HG03442 (cell line): ENCODE results near the gene MSH3.
"Not testable (repeated sequence)": the region's sequence is repeated elsewhere in the genome, so short reads cannot be mapped to it uniquely, and the experiment has no call there.

Experiments
- ATAC-seq: cut with Tn5 transposase; IDR thresholded peaks from one replicate; pipeline ENCODE4 v1.9.1; 2021; ENCODE audit warnings: mild to moderate bottlenecking, moderate library complexity; ENCODE audit not compliant: unreplicated experiment

MSH3 gene

GRCh38 chr5:80655231-80655774 lies 851 bp downstream of the MSH3 start:
- no peak for ATAC-seq

DNA sequence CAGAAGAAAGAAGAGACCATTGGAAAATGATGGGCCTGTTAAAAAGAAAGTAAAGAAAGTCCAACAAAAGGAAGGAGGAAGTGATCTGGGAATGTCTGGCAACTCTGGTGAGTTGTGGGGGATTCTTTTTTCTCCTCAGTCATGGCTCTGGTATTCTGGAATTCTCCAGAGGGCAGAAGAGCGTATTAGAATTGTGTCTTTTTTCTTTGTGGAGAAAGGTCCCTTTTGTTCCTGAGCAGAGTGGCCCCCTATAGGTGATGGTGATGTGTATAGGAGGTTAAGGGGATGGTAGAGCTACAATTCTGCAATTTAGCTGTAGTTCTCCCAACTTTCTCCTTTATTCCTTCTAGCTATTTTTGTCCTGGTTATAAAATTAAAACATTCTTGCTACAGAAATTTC lies 2.0 kb downstream of the MSH3 start:
- ATAC-seq = no peak

DNA sequence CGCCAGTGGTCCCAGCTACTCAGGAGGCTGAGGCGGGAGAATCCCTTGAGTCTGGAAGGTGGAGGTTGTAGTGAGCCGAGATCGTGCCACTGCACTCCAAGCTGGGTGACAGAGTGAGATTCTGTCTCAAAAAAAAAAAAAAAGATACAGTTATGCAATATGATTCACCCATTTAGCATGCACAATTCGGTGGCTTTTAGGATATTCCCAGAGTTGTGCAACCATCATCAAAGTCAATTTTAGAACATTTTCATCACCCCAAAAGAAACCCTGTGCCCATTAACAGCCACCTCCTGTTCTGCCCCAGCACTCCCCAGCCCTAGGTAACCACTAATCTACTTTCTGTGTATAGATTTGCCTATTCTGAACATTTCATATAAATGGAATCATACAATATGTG lies 4.7 kb downstream of the MSH3 start:
- no peak for ATAC-seq

DNA sequence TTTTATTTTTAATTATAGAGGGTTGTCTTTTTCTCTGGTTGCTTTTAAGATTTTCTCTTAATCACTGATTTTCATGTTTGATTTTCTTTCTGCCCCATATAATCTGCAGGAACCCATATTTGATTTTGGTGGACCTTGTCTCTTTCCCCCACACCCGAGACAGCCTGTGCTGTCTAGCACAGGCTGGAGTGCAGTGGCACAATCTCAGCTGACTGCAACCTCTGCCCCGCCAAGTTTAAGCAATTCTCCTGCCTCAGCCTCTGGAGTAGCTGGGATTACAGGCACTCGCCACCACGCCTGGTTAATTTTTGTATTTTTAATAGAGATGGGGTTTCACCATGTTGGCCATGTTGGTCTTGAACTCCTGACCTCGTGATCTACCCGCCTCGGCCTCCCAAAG lies 6.2 kb downstream of the MSH3 start:
- not testable (repeated sequence) for ATAC-seq

DNA sequence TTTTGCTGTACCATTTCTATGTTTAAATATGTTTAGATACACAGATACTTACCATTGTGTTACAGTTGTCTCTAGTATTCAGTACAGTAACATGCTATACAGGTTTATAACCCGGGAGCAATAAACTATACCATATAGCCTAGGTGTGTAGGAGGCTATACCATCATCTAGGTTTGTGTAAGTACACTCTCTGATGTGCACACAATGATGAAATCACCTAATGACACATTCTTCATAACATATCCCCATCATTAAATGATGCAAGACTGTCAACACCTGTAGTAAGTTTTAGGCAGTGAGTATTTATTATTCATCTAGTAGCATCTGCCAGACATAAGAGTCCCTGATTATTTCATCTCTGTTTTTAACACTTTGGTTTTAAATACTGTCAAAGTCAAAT lies 7.7 kb downstream of the MSH3 start:
- no peak for ATAC-seq

DNA sequence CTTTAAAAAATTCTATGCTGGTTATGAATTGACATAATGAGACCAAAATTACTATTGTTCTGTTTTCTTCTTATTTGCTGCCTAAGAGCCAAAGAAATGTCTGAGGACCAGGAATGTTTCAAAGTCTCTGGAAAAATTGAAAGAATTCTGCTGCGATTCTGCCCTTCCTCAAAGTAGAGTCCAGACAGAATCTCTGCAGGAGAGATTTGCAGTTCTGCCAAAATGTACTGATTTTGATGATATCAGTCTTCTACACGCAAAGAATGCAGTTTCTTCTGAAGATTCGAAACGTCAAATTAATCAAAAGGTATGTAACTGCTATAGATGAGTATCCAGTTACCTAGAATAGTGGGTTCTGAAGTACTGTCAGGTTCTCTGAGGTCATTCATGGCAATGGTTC lies 10.6 kb downstream of the MSH3 start:
- ATAC-seq = no peak

DNA sequence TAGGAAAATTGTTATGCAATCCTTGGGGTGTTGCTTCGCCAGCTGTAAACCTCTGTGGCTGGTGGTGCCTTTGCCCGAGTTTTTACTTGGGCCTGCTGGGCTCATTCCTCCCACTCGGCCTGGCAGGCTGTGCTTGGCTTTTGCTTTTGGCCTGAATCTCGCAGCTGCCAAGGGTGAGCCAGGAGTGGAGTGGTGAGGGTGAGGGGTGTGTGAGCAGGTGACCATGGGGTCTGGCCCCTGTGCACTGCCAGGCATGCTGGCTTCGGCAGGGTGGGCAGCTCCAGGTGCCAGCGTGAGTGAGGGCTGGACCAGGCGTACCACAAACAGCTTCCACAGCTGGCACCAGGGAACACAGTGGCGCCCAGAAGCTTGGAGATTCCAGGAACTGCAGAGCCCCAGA lies 12.9 kb downstream of the MSH3 start:
- no peak for ATAC-seq

GRCh38 chr5:80668016-80668969 lies 13.8 kb downstream of the MSH3 start:
- no peak for ATAC-seq

DNA sequence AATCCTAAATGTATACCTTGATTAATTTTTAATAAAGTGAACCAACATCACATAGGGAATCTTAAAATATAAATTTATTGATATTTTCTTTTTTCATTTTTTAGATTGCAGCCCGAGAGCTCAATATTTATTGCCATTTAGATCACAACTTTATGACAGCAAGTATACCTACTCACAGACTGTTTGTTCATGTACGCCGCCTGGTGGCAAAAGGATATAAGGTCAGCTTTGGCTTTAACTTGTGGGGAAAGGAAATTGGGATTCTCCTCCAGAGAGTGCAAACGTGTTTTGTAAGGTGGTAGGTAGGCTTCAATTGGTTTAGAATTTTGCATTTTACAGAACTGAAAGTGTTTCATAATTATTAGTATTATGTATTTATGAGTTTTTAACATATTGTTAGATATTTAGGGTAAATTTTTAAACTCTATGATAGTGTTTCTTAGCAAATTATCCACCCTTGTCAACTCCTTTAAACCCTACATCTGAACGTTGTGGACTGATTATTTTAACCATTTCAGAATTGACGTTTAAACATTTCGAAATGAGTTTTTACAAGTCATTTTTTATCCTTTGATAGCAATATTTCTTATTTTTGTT lies 17.8 kb downstream of the MSH3 start:
- no peak for ATAC-seq

GRCh38 chr5:80676706-80677105 lies 22.3 kb downstream of the MSH3 start:
- no peak for ATAC-seq

- no peak for ATAC-seq
These were observed 32.3 kb downstream of the MSH3 start for GRCh38 chr5:80686757-80687156.

GRCh38 chr5:80688648-80689420 lies 34.4 kb downstream of the MSH3 start:
- no peak for ATAC-seq

GRCh38 chr5:80689627-80690026 lies 35.2 kb downstream of the MSH3 start:
- ATAC-seq = no peak

GRCh38 chr5:80695666-80696065 lies 41.2 kb downstream of the MSH3 start:
- ATAC-seq = no peak

GRCh38 chr5:80696450-80696849 lies 42.0 kb downstream of the MSH3 start:
- no peak for ATAC-seq

DNA sequence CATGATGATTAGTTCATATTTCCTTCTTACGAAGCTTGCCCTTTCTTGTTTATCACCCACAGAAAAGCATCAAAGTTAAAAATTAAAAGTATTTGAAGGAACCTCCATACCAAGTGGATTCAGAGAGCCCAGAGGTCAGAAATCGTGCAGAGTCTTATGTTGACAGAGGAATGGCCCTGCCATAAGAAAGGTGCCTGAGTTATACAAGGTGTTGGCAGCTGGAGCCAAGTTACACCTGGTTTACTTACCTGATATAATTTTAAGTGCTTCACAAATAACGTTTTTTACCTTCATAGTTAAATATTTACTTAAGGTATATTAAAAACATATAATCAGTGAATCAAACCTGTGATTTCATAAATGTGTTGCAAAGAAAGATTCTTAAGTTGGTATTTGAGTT lies 42.6 kb downstream of the MSH3 start:
- no peak for ATAC-seq

- ATAC-seq = no peak
These were observed 43.9 kb downstream of the MSH3 start for GRCh38 chr5:80698369-80698768.

GRCh38 chr5:80701597-80701996 lies 47.1 kb downstream of the MSH3 start:
- ATAC-seq = no peak

- no peak for ATAC-seq
These were observed 48.8 kb downstream of the MSH3 start for GRCh38 chr5:80703291-80703690.

GRCh38 chr5:80703747-80704146 lies 49.3 kb downstream of the MSH3 start:
- no peak for ATAC-seq

DNA sequence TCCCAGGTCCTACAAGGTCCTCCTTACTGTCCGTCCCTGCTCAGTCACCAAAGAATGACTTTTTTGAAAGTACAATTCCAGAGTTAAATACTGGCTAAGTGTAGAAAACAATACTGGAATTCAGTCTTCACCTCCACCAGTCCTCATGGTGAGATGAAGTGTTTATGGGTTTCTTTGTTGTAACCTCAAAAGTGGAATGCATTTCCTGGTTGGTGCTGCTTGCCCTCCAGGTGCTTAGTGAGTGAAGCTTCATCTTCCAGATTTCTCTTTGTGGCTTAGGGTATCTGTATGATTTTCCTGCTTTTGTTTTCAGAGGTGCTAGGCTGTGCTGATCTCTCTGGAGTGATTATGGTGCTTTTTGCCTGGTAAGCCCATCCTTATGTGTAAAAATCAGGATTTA lies 49.8 kb downstream of the MSH3 start:
- ATAC-seq = no peak
